Measurements from ENCODE around the gene ATF1. TPM values are rescaled to one million over a fixed set of nuclear protein-coding genes. Genes with fewer than 3 reads are reported as not detected.
A peak's percentile ranks its signal among the peaks of the same experiment; 100 is the strongest.
"Not testable (repeated sequence)": the region's sequence is repeated elsewhere in the genome, so short reads cannot be mapped to it uniquely, and the experiment has no call there.

ATF1 gene
- polyA plus RNA-seq, 1 of the 3 experiments (the other 2 are of a cell fraction): 34.2 TPM

- ChIA-PET CTCF (interaction anchor here (1.4 to 10.6 kb wide), 2 partner anchors 57 to 165 kb away, joined by 3 to 186 read pairs; no protein-coding TSS in a partner anchor), POLR2A (interaction anchor here (1.2 kb wide), 1 partner anchor 57 kb away, joined by 3 read pairs; no protein-coding TSS in a partner anchor)
- Histone ChIP-seq H3K79me2 (ENCODE audit: insufficient read depth) (no peaks in the 10 kb centered on the region), H3K4me3 (ENCODE audit: low read depth in 2 of 2, low read length in 1 of 2) (no peak overlapping the region), H3K36me3 (replicated peaks in 1 of 2; ENCODE audit: control insufficient read depth in 1 of 2, insufficient read depth in 2 of 2, low read length in 1 of 2) (peaks cover 14 to 24% of the 10 kb centered on the region in 2 experiments), H3F3A (replicated peaks; ENCODE audit: insufficient read depth) (peaks cover 8% of the 10 kb centered on the region), H3K27me3 (ENCODE audit: insufficient read depth) (no peaks in the 10 kb centered on the region), H3K9ac (no peak overlapping the region), H3K27ac (ENCODE audit: low read depth in 2 of 2, low read length in 1 of 2) (no peak overlapping the region), H3K4me1 (ENCODE audit: control insufficient read depth in 1 of 2, insufficient read depth in 2 of 2, low read depth in 1 of 2, low read length in 1 of 2) (no peaks in the 10 kb centered on the region; a peak in 1 of 4 replicates), H4K20me1 (ENCODE audit: insufficient read depth) (no peaks in the 10 kb centered on the region), H3K4me2 (no peak overlapping the region), H3K9me3 (no peaks in the 10 kb centered on the region), H3K9me2 (no peaks in the 10 kb centered on the region), H2AFZ (ENCODE audit: low read depth) (no peak overlapping the region)
- TF ChIP-seq USF1 (IDR thresholded peaks at IDR 0.05; ENCODE audit: borderline replicate concordance, low read depth) (no peak), TAF1 (IDR thresholded peaks at IDR 0.05; ENCODE audit: borderline replicate concordance, low read depth, low read length) (no peak), TCF12 (IDR thresholded peaks at IDR 0.05) (no peak)
- WGBS (ENCODE audit: low lambda C conversion rate): 100% methylated on average over 1 of the region's 1 CpG
- DNase-seq: no peak
Measured at GRCh38 chr12:50822082-50822481, 58.2 kb downstream of the ATF1 start.

- H3K27me3 ChIP-seq (ENCODE audit: insufficient read depth); H3K4me3 ChIP-seq (ENCODE audit: low read depth in 2 of 2, low read length in 1 of 2); DNase-seq; H3K4me1 ChIP-seq (ENCODE audit: control insufficient read depth in 1 of 2, insufficient read depth in 2 of 2, low read depth in 1 of 2, low read length in 1 of 2); H4K20me1 ChIP-seq (ENCODE audit: insufficient read depth); H3K9ac ChIP-seq; H3K4me2 ChIP-seq; H3K9me3 ChIP-seq; POLR2A ChIA-PET; H3K79me2 ChIP-seq (ENCODE audit: insufficient read depth); H2AFZ ChIP-seq (ENCODE audit: low read depth); H3K9me2 ChIP-seq; H3F3A ChIP-seq (replicated peaks; ENCODE audit: insufficient read depth); H3K27ac ChIP-seq (ENCODE audit: low read depth in 2 of 2, low read length in 1 of 2): not testable (repeated sequence)
- 92% methylated on average over 11 of the region's 11 CpGs for WGBS (ENCODE audit: low lambda C conversion rate)
- CTCF ChIA-PET: interaction anchor here (10.6 kb wide), 1 partner anchor 164 kb away, joined by 186 read pairs; no protein-coding TSS in a partner anchor
- peaks cover 9 to 14% of the 10 kb centered on the region in 2 experiments for H3K36me3 ChIP-seq (replicated peaks in 1 of 2; ENCODE audit: control insufficient read depth in 1 of 2, insufficient read depth in 2 of 2, low read length in 1 of 2)
Measured at GRCh38 chr12:50823724-50824123, 59.8 kb downstream of the ATF1 start.

- no peaks in the 10 kb centered on the region for H3K27me3 ChIP-seq (ENCODE audit: insufficient read depth)
- H3K79me2 ChIP-seq (ENCODE audit: insufficient read depth): no peaks in the 10 kb centered on the region
- no peaks in the 10 kb centered on the region for H3K9me3 ChIP-seq
- ChIA-PET CTCF (interaction anchor here (0.9 to 10.6 kb wide), 19 partner anchors 12 to 517 kb away, joined by 3 to 186 read pairs (median 4); partner anchors contain the start of gene SLC11A2), POLR2A (no interaction called here)
- no peak overlapping the region for H3K4me3 ChIP-seq (ENCODE audit: low read depth in 2 of 2, low read length in 1 of 2)
- peaks cover 6% of the 10 kb centered on the region for H3F3A ChIP-seq (replicated peaks; ENCODE audit: insufficient read depth)
- peaks cover 2 to 6% of the 10 kb centered on the region in 2 experiments for H3K36me3 ChIP-seq (replicated peaks in 1 of 2; ENCODE audit: control insufficient read depth in 1 of 2, insufficient read depth in 2 of 2, low read length in 1 of 2)
- no peak overlapping the region for H3K4me2 ChIP-seq
- DNase-seq: no peak
- H3K27ac ChIP-seq (ENCODE audit: low read depth in 2 of 2, low read length in 1 of 2): peak overlapping the region in 1 of 2 experiments; percentile 18; a peak in 2 of 4 replicates
- H3K4me1 ChIP-seq (ENCODE audit: control insufficient read depth in 1 of 2, insufficient read depth in 2 of 2, low read depth in 1 of 2, low read length in 1 of 2): no peaks in the 10 kb centered on the region; a peak in 1 of 4 replicates
- no peak overlapping the region for H3K9ac ChIP-seq
- WGBS (ENCODE audit: low lambda C conversion rate): 26% methylated on average over 4 of the region's 4 CpGs
- no peaks in the 10 kb centered on the region for H4K20me1 ChIP-seq (ENCODE audit: insufficient read depth)
- no peaks in the 10 kb centered on the region for H3K9me2 ChIP-seq
- peak overlapping the region; percentile 72; the same call in 1 of the 2 replicates for H2AFZ ChIP-seq (ENCODE audit: low read depth)
- TF ChIP-seq MXI1 (IDR thresholded peaks at IDR 0.05; ENCODE audit: low read depth, low read length): no peak
- no peak for TF ChIP-seq CTCF (IDR thresholded peaks at IDR 0.05)
- no peak for TF ChIP-seq EP300 (IDR thresholded peaks at IDR 0.05; ENCODE audit: borderline replicate concordance in 1 of 2, low read depth in 1 of 2, low read length in 1 of 2)
- no peak for TF ChIP-seq NRF1 (IDR thresholded peaks at IDR 0.05; ENCODE audit: low read depth, low read length)
- TF ChIP-seq USF2 (IDR thresholded peaks at IDR 0.05; ENCODE audit: borderline replicate concordance, low read depth, low read length): no peak
- TF ChIP-seq TCF12 (IDR thresholded peaks at IDR 0.05): no peak
- no peak for TF ChIP-seq ZBTB33 (IDR thresholded peaks at IDR 0.05; ENCODE audit: borderline replicate concordance, low read depth)
- no peak for TF ChIP-seq PBX3 (IDR thresholded peaks at IDR 0.05)
- TF ChIP-seq SIN3A (IDR thresholded peaks at IDR 0.05; ENCODE audit: borderline replicate concordance, low read depth, low read length): no peak
- TF ChIP-seq IRF3 (IDR thresholded peaks at IDR 0.05; ENCODE audit: low read depth, low read length): no peak
Measured at GRCh38 chr12:50824914-50825313, 61.0 kb downstream of the ATF1 start.
